Measurements from ENCODE around the gene MYPN. TPM values are rescaled to one million over a fixed set of nuclear protein-coding genes. Genes with fewer than 3 reads are reported as not detected.
A peak's percentile ranks its signal among the peaks of the same experiment; 100 is the strongest.
"Not testable (repeated sequence)": the region's sequence is repeated elsewhere in the genome, so short reads cannot be mapped to it uniquely, and the experiment has no call there.

The MYPN gene
- polyA plus RNA-seq, 3 donors: 0.05 to 0.10 TPM; not detected in 1

GRCh38 chr10:68230268-68230667 is 121.0 kb downstream of the MYPN start:
- DNase-seq: no peak

- peak; percentile 78 for DNase-seq
Observed at GRCh38 chr10:68231106-68231816, 122.0 kb downstream of the MYPN start.

GRCh38 chr10:68231817-68232251 is 122.5 kb downstream of the MYPN start, which contains the start of gene ATOH7:
Gene ATOH7, minus strand, starts transcription at chr10:68232113. Its CDS starts 436 bp downstream, at chr10:68231677.
- no peak for DNase-seq

GRCh38 chr10:68233046-68233445 is 123.8 kb downstream of the MYPN start:
- no peak for DNase-seq

GRCh38 chr10:68235111-68235510 is 125.8 kb downstream of the MYPN start:
- no peak for DNase-seq

- DNase-seq: no peak
Observed at GRCh38 chr10:68235581-68235980, 126.3 kb downstream of the MYPN start.

GRCh38 chr10:68237173-68237572 is 127.9 kb downstream of the MYPN start:
- DNase-seq: no peak

GRCh38 chr10:68238371-68238770 is 129.1 kb downstream of the MYPN start:
- DNase-seq: no peak

GRCh38 chr10:68239069-68239468 is 129.8 kb downstream of the MYPN start:
- no peak for DNase-seq

GRCh38 chr10:68239596-68240150 is 130.4 kb downstream of the MYPN start:
- DNase-seq: no peak

- DNase-seq: no peak
Observed at GRCh38 chr10:68242051-68242450, 132.8 kb downstream of the MYPN start.

GRCh38 chr10:68246397-68246796 is 137.1 kb downstream of the MYPN start:
- not testable (repeated sequence) for DNase-seq

GRCh38 chr10:68247931-68248330 is 138.6 kb downstream of the MYPN start:
- DNase-seq: no peak

GRCh38 chr10:68249297-68249696 is 140.0 kb downstream of the MYPN start:
- no peak for DNase-seq

GRCh38 chr10:68251151-68251550 is 141.9 kb downstream of the MYPN start:
- DNase-seq: no peak

GRCh38 chr10:68251625-68252495 is 142.6 kb downstream of the MYPN start:
- no peak for DNase-seq

- peak; percentile 45 for DNase-seq
Observed at GRCh38 chr10:68253346-68253745, 144.1 kb downstream of the MYPN start.

GRCh38 chr10:68261132-68261856 is 152.0 kb downstream of the MYPN start:
- DNase-seq: no peak
